Prostate gland (tissue), 2 donors: ENCODE results near the gene SERPINB3. TPM values are rescaled to one million over a fixed set of nuclear protein-coding genes. Genes with fewer than 3 reads are reported as not detected.
"Not testable (repeated sequence)": the region's sequence is repeated elsewhere in the genome, so short reads cannot be mapped to it uniquely, and the experiment has no call there.

Source experiments
- DNase-seq: peaks from one replicate; pipeline ENCODE4 v3.0.0-alpha.2; 2019; ENCODE audit warnings: low spot score
- H3K27ac ChIP-seq, 2 donors: fragments of 200-600 bp; sonication (generic); 2 replicates each; pipeline ENCODE4 v1.5.1; 2017 to 2019
- H3K27me3 ChIP-seq: fragments of 200-600 bp; sonication (generic); replicated peaks from 2 replicates; pipeline ENCODE4 v1.5.1; 2019; ENCODE audit not compliant: insufficient read depth
- H3K36me3 ChIP-seq, 2 donors: fragments of 200-600 bp; sonication (generic); 1 replicate in 1 of 2; 2 replicates in 1 of 2; pipeline versions ENCODE4 v1.5.1 to v1.8.1; 2017 to 2019
- H3K4me1 ChIP-seq: fragments of 200-600 bp; sonication (generic); replicated peaks from 2 replicates; pipeline ENCODE4 v1.5.1; 2019
- H3K4me3 ChIP-seq, 2 donors: fragments of 200-600 bp; sonication (generic); 2 replicates each; pipeline ENCODE4 v1.5.1; 2017 to 2019
- H3K9me3 ChIP-seq: fragments of 200-600 bp; sonication (generic); 2 replicates; pipeline ENCODE4 v1.5.1; 2017
- POLR2A ChIP-seq: fragments of 450-650 bp; IDR thresholded peaks from one replicate; pipeline ENCODE4 v1.6.1; 2016; ENCODE audit warnings: antibody characterized with exemption, mild to moderate bottlenecking
- POLR2AphosphoS5 ChIP-seq: sonication (generic); formaldehyde crosslinking; IDR thresholded peaks from one replicate; pipeline ENCODE4 v1.6.1; 2017; ENCODE audit warnings: antibody characterized with exemption
- WGBS: methylation state at CpG from one replicate; pipeline ENCODE4 v1.1.5; 2018; 5-methylcytosine and 5-hydroxymethylcytosine counted together
- intact Hi-C: fragments of 100-400 bp; cut with DNase I; formaldehyde crosslinking; loops from one replicate; pipeline ENCODE4 v1.14.2; 2022
- total RNA-seq, 2 donors: library from RNA; depleted of rRNA; stranded (reverse); fragments of >200 nt; gene quantifications; one replicate each; pipeline ENCODE4 v1.1.0, GENCODE V29; 2016
- TF ChIP-seq, protein P1 (sequence below), 4 experiments: fragments of 200-600 bp in 2 of 4; fragments of 450-650 bp in 2 of 4; sonication (generic) in 2 of 4; IDR thresholded peaks; 1 replicate in 3 of 4; 2 replicates in 1 of 4; pipeline ENCODE4 v1.5.1; 2016 to 2019; ENCODE audit warnings: antibody characterized with exemption in 4 of 4, mild to moderate bottlenecking in 2 of 4, moderate library complexity in 2 of 4

Gene SERPINB3
- total RNA-seq, 2 donors from 2014 or later, result 8.5 to 8.8 TPM

DNA sequence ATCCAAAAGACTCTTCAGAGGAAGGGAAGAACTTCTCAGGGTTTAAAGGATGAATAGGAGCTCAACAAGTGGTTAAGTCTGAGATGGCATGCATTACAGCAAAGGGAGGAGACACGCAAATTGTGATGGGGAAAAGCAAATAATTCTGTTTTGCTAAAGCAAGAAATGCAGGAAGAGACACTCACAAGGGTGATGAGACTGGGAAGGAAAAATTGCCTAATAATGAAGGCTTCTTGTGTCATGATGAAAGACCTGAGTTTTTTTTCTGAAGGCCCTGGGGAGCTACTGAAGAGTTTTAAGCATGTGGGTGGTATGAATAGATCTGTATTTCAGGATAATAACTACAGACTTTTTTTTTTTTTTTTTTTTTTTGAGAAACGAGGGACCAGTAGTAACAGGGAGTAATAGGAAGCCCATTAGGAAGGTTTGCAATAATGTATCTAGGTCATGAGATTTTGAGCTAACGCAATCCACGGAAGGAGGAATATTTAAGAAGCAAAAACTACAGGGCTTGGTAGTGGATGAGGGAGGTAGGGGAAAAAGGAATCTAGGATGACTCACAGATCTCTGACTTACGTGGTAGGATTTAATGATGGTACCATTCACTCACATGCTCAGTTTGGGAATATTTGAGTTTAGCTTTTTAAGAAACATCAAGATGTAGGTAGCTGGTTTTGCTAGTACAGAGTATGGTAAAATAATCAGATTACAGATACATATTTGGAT lies 16.0 kb upstream of the SERPINB3 start:
- Histone ChIP-seq H3K9me3 (no peaks in the 10 kb centered on the region), H3K4me3 (no peak overlapping the region), H3K27me3 (no peaks in the 10 kb centered on the region), H3K27ac (no peak overlapping the region), H3K36me3 (no peaks in the 10 kb centered on the region), H3K4me1 (no peaks in the 10 kb centered on the region)
- intact Hi-C loops, result no loop called here
- TF ChIP-seq POLR2A (no peak), POLR2AphosphoS5 (no peak)
- TF ChIP-seq, protein P1, sequence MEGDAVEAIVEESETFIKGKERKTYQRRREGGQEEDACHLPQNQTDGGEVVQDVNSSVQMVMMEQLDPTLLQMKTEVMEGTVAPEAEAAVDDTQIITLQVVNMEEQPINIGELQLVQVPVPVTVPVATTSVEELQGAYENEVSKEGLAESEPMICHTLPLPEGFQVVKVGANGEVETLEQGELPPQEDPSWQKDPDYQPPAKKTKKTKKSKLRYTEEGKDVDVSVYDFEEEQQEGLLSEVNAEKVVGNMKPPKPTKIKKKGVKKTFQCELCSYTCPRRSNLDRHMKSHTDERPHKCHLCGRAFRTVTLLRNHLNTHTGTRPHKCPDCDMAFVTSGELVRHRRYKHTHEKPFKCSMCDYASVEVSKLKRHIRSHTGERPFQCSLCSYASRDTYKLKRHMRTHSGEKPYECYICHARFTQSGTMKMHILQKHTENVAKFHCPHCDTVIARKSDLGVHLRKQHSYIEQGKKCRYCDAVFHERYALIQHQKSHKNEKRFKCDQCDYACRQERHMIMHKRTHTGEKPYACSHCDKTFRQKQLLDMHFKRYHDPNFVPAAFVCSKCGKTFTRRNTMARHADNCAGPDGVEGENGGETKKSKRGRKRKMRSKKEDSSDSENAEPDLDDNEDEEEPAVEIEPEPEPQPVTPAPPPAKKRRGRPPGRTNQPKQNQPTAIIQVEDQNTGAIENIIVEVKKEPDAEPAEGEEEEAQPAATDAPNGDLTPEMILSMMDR (IDR thresholded peaks at IDR 0.05), result no peak
- 76% methylated on average over 5 of the region's 5 CpGs for WGBS
- DNase-seq, result no peak

DNA sequence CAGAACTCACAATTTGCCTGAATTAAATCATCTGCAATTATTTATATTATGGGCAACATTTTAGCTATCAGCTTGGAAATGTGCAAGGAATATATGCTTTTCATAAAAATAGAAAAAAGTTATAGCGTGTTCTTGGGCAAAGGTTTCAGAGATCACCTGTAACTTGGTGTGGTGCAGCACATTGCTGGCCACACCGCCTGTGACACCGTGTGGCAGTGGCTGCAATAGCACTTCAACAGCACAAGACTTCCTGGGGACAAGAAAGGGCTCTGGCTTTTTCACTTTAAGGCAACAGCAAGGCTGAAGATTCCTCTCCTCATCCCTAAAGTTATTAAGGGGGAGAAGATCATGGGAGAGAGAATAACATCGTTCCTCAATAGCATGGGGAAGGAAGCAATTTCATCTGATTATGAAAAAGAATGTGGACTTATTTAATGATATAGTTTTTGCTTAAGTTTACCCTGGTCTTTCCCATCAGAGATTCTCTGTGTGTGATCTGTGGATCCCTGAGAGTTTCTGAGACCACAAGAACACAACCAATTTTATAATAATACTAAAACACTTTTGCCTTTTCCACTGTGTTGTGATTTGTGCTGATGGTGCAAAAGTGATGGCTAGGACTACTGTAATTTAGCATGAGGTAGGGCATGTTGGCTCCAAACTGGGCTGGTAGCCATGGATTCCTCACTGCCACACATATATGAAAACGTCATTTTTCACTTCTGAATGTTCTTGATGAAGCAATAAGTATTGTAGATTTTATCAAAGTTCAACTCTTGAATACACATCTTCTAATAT lies 15.0 kb upstream of the SERPINB3 start:
- intact Hi-C loops, result no loop called here
- no peaks in the 10 kb centered on the region for H3K27me3 ChIP-seq
- no peak for DNase-seq
- no peak overlapping the region for H3K4me3 ChIP-seq
- 31% methylated on average over 5 of the region's 5 CpGs for WGBS
- H3K36me3 ChIP-seq, result no peaks in the 10 kb centered on the region
- no peak overlapping the region for H3K27ac ChIP-seq
- H3K9me3 ChIP-seq, result no peaks in the 10 kb centered on the region
- TF ChIP-seq POLR2A, result no peak
- TF ChIP-seq, protein P1 (IDR thresholded peaks at IDR 0.05), result peak in 2 of 4 experiments; percentile 42 to 58
- H3K4me1 ChIP-seq, result no peaks in the 10 kb centered on the region

DNA sequence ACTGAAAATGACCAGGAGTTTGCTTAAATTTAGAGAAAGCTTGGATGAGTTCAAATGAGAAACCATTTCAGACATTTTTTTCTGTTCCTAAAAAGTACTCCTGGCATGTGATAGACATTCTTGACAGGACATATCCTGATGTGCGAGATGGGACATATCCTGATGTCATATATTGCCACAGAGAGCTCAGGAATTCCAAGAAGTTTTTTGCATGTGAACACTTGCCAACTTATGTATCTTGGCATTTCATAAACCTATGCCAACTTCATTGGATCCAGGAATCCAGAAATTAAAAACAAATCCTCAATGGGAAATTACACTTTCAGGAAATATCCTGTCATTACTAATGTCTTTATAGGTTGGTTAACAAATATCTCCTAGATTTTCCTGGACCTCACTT lies 2.9 kb upstream of the SERPINB3 start:
- Histone ChIP-seq H3K27ac (no peak overlapping the region), H3K9me3 (no peaks in the 10 kb centered on the region), H3K27me3 (no peaks in the 10 kb centered on the region), H3K4me1 (no peaks in the 10 kb centered on the region), H3K4me3 (no peak overlapping the region), H3K36me3 (no peaks in the 10 kb centered on the region)
- intact Hi-C loops, result no loop called here
- TF ChIP-seq, protein P1 (IDR thresholded peaks at IDR 0.05), result no peak
- no peak for TF ChIP-seq POLR2AphosphoS5
- no peak for TF ChIP-seq POLR2A
- WGBS, result 42% methylated on average over 1 of the region's 1 CpG
- no peak for DNase-seq

DNA sequence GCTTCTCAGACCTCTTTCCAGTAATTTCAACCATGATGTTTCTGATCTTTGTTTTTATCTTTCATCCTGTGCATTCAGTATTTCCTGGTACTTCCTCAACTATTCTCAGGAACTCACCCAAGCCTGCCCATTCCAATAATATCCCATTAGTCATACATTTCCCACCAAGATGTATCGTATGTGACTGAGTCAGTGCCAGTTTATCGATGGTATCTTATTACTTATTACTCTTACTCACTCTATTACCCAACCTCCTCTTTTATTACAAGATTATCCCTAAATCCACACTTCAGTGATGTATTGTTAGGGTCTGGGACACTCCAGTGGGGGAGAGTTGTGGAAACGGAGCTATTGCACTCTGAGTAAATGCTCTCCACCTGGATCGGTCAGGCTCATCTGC lies 2.8 kb downstream of the SERPINB3 start:
- H3K4me3 ChIP-seq, H3K9me3 ChIP-seq, H3K27ac ChIP-seq, H3K36me3 ChIP-seq, DNase-seq, H3K27me3 ChIP-seq, H3K4me1 ChIP-seq, intact Hi-C loops: not testable (repeated sequence)
- WGBS, result 79% methylated on average over 4 of the region's 4 CpGs

DNA sequence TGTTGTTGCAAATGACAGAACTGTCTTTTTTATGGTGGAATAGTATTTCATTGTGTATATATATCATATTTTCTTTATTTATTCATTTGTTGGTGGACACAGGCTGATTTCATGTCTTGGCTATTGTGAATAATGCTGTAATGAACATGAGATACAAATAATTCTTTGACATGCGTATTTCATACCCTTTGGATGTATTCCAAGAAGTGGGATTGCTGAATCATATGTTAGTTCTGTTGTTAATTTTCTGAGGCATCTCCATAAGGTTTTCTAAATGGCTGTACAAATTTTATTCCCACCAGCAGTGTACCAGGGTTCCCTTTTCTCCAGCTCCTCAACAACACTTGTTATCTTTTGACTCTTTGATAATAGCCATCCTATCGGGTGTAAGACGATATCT lies 11.4 kb downstream of the SERPINB3 start:
- H3K36me3 ChIP-seq, intact Hi-C loops, H3K9me3 ChIP-seq, H3K4me1 ChIP-seq, H3K27ac ChIP-seq, DNase-seq, H3K4me3 ChIP-seq, H3K27me3 ChIP-seq: not testable (repeated sequence)
- 83% methylated on average over 3 of the region's 3 CpGs for WGBS

DNA sequence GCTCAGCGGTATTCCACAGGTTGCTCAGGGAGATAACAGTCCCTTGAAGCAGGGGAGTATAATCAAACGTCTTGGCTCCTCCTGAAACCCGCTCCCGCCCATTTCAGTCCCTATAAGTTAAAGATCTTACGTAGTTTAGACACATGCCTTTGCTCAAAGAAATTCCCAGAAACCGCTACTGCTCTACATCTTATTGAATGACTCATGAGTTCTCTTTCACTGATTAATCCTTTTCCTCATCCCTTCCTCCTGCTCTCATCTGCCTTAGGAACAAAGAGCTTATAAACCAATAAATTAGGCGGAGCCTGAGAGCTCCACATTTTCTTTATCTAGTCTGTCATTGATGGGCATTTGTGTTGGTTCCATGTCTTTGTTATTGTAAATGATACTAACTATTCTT lies 13.5 kb downstream of the SERPINB3 start:
- H3K9me3 ChIP-seq, result no peaks in the 10 kb centered on the region
- H3K36me3 ChIP-seq, result no peaks in the 10 kb centered on the region
- intact Hi-C loops, result no loop called here
- no peak for DNase-seq
- TF ChIP-seq POLR2A (no peak), POLR2AphosphoS5 (no peak)
- TF ChIP-seq, protein P1 (IDR thresholded peaks at IDR 0.05), result no peak
- no peak overlapping the region for H3K4me3 ChIP-seq
- 69% methylated on average over 7 of the region's 7 CpGs for WGBS
- no peaks in the 10 kb centered on the region for H3K4me1 ChIP-seq
- no peaks in the 10 kb centered on the region for H3K27me3 ChIP-seq
- H3K27ac ChIP-seq, result no peak overlapping the region
